ENCODE measurements around the gene CRACR2B.

The CRACR2B gene

GRCh38 chr11:873706-874105 is 46.0 kb downstream of the CRACR2B start:
- no peak for TF ChIP-seq CTCF (IDR thresholded peaks at IDR 0.05; ENCODE audit: extremely low read depth, missing control alignments)
- DNase-seq (ENCODE audit: low spot score), result no peak

- DNase-seq (ENCODE audit: low spot score), result no peak
- TF ChIP-seq CTCF (IDR thresholded peaks at IDR 0.05; ENCODE audit: extremely low read depth, missing control alignments), result no peak
Measured at GRCh38 chr11:875203-875602, 47.5 kb downstream of the CRACR2B start.

DNA sequence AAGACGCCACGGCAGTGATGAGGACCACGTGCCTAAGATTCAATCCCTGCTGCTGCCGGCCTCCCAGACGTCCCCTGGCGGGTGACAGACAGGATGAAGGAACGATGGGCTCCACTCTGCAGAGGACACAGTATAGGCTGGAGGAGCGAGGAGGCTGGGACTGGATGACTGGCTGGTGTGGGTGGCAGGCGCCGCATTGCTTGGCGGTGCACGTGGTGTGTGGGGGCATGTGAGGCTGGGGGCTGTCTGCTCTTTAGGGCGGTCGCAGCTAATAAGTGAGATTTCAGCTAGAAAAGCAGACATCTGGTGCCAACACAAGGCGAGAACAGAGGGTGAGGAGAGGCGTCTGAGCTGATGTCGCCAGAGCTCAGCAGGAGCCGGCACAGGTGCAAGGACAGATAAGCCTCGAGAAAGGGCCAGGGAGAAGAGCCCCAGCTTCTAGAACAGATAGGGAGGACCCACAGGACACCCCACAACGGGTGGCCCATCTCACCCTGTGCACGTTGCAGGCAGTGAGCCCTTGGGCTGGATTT is 48.1 kb downstream of the CRACR2B start:
- no peak for TF ChIP-seq CTCF (IDR thresholded peaks at IDR 0.05; ENCODE audit: extremely low read depth, missing control alignments)
- DNase-seq (ENCODE audit: low spot score), result no peak

DNA sequence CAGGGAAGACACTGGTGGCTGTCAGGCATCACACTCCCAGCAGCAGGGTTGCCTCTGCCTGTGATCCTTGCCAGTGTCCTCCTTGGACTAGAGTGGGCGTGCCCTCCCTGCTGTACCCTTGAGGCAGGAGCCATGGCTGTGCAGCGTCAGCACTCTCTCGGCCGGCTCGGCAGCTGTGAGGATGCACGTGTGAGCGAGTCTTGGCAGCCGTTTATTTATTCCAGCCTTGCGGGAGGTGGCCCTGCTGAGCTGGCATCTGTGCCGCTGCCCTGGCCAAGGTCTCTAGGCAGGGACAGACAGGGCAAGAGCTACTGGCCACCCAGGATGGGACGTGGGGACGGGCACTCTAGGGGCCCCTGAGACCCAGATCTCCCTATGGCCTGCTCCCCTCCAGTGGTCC is 48.8 kb downstream of the CRACR2B start:
- DNase-seq (ENCODE audit: low spot score), result no peak
- no peak for TF ChIP-seq CTCF (IDR thresholded peaks at IDR 0.05; ENCODE audit: extremely low read depth, missing control alignments)

- TF ChIP-seq CTCF (IDR thresholded peaks at IDR 0.05; ENCODE audit: extremely low read depth, missing control alignments), result no peak
- no peak for DNase-seq (ENCODE audit: low spot score)
Measured at GRCh38 chr11:877565-877964, 49.8 kb downstream of the CRACR2B start.

DNA sequence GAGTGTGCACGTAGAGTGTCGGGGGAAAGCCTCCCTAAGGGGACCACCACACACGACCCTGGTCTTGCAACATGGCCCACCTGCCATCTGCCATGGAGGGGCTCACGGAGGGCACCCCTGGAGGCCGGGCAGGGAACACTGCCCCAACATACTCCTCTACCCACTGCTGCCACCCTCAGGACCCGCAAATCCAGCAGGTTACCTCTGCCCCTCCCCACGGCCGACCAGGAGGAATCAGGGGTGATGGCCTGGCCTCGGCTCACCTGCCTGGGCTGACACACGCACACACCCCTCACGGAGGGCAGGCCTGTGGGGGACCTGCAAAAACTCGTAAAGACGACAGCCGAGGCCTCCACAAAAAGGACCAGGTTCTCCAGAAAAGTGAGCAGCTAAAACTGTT is 52.7 kb downstream of the CRACR2B start:
- no peak for DNase-seq (ENCODE audit: low spot score)
- no peak for TF ChIP-seq CTCF (IDR thresholded peaks at IDR 0.05; ENCODE audit: extremely low read depth, missing control alignments)

Measured in GM20000 (cell line).